VCaP (cell line): ENCODE results near the gene TEKT4.
"Not testable (repeated sequence)": the region's sequence is repeated elsewhere in the genome, so short reads cannot be mapped to it uniquely, and the experiment has no call there.

Experiments used
- H3K27ac ChIP-seq: fragments of 450-650 bp; 2 replicates; pipeline ENCODE4 v1.5.1; 2017
- CTCF ChIP-seq: fragments of 450-650 bp; conservative IDR thresholded peaks from 2 replicates; pipeline ENCODE4 v1.5.1; 2017; ENCODE audit warnings: mild to moderate bottlenecking, moderate library complexity

TEKT4 gene

GRCh38 chr2:94875064-94875819 lies 4.0 kb downstream of the TEKT4 start:
- H3K27ac ChIP-seq = no peak overlapping the region
- no peak for TF ChIP-seq CTCF

GRCh38 chr2:94875820-94876522 lies 4.7 kb downstream of the TEKT4 start:
- H3K27ac ChIP-seq = no peak overlapping the region
- TF ChIP-seq CTCF = no peak

- no peak overlapping the region for H3K27ac ChIP-seq
- no peak for TF ChIP-seq CTCF
Observed at GRCh38 chr2:94876523-94876863, 5.3 kb downstream of the TEKT4 start.

GRCh38 chr2:94877129-94877528 lies 5.9 kb downstream of the TEKT4 start:
- H3K27ac ChIP-seq = no peak overlapping the region
- TF ChIP-seq CTCF = no peak

GRCh38 chr2:94878575-94878974 lies 7.3 kb downstream of the TEKT4 start:
- H3K27ac ChIP-seq = not testable (repeated sequence)

GRCh38 chr2:94879314-94879981 lies 8.2 kb downstream of the TEKT4 start:
- no peak for TF ChIP-seq CTCF
- H3K27ac ChIP-seq = no peak overlapping the region

- no peak for TF ChIP-seq CTCF
- no peak overlapping the region for H3K27ac ChIP-seq
Observed at GRCh38 chr2:94879982-94880377, 8.8 kb downstream of the TEKT4 start.

GRCh38 chr2:94880507-94880906 lies 9.3 kb downstream of the TEKT4 start:
- H3K27ac ChIP-seq = no peak overlapping the region
- no peak for TF ChIP-seq CTCF
